T-helper 22 cell (primary cell): ENCODE results near the gene HEY2.
A peak's percentile ranks its signal among the peaks of the same experiment; 100 is the strongest.
"Not testable (repeated sequence)": the region's sequence is repeated elsewhere in the genome, so short reads cannot be mapped to it uniquely, and the experiment has no call there.

Experiments
- DNase-seq: peaks from one replicate; pipeline ENCODE4 v3.0.0-alpha.2; 2020; ENCODE audit warnings: low read depth

HEY2 gene

GRCh38 chr6:125749173-125749864 lies at the start of gene HEY2:
TSS of gene HEY2 (plus strand) at chr6:125749632. CDS start at chr6:125749777, 145 bp downstream.
- DNase-seq, result peak; percentile 69

DNA sequence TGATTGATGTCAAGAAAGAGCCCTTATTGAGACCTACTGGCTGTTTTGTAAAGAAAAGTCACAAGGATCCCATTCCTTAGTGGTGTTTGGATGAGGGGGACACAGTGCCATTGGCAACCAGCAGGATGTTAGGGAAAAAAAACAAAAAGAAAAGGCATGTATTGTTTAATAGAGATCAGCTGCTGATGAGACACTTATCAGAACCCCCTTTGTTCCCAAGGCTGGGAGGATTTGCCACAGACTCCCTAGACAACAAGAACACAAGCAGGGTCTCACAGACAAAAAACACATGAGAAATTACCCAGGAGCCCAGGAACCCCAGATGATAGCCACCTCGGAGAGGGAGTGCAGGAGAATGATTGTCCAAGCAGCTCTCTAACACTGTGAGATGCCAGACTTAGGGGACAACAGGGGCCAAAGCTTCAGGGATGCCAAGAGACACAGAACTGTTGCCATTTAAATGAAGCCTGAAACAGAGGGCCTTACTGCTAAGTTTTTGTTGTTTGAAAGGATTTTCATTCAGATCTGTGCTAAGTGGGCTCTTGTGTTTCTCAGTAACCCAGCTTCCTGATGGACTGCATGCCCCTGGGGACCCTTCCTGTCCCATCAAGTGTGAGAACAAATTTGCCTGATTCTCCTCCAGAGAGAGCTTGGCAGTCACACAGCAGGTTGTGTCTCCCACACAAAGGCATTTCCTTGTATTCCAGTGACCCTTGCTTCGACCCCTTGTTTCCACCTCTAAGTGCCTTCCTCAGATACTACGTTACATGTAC lies 48.7 kb upstream of the HEY2 start:
- no peak for DNase-seq

GRCh38 chr6:125701354-125701668 lies 48.1 kb upstream of the HEY2 start:
- no peak for DNase-seq

DNA sequence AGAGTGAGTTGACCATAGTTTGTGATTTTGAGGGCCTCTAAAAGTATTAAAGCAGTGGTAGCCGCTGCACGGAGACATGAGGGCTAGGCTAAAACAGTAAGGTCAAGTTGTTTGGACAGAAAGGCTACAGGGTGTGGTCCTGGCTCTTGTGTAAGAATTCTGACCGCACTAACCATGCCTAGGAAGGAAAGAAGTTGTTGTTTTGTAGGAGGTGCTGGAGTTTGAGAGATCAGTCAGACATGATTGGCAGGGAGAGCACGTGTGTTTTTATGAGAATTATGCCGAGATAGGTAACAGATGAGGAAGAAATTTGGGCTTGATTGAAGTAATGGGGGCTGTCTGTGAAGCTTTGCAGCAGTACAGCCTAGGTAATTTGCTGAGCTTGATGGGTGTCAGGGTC lies 45.5 kb upstream of the HEY2 start:
- DNase-seq, result not testable (repeated sequence)

GRCh38 chr6:125707615-125708243 lies 41.7 kb upstream of the HEY2 start:
- DNase-seq, result no peak

GRCh38 chr6:125711013-125711675 lies 38.3 kb upstream of the HEY2 start:
- DNase-seq, result no peak

- no peak for DNase-seq
Measured at GRCh38 chr6:125714441-125715090, 34.9 kb upstream of the HEY2 start.

DNA sequence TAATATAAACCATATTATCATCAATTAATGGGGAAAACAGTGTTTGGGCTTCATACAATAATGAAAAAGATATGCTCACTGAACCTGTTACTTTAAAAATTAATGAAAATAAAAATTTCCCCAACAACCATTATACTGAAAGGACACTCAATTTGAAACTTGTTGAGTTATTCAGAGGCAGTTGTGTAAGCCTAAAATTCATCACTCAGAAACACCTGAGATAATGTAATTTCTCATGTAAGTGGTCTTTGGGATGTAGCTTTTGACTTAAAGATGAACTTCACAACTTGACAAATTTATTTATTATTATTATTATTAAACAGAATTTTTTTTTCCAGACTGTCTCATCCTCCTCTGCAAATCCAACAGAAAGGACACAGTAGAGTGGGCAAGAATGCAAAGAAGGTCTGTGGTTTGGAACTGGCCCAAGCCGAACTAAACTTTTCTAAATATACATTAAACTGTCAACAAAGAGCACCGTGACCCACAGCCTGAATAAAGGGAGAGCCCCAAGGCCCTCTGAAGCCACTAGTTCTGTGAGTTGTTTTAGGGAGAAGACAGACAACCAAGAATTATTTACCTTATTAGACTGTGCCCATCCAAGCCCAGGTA lies 32.2 kb upstream of the HEY2 start:
- no peak for DNase-seq

DNA sequence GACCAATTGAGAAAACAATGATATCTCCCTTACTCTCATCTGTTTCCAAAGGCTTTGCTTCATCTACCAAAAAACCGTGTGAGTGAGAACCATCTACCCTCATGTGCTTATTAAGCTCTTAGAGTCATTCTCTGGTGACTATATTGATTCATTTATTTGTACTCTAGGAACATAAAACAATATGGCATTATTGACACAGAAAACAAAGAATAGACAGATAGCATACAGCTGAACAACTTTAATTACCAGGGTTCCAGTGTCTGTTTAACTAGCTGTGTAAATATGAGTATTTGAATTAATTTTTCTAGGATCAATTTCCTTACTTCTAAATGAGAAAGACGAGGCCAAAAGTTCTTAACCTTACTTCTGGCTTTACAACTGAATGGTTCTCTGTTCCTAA lies 31.3 kb upstream of the HEY2 start:
- DNase-seq, result no peak

DNA sequence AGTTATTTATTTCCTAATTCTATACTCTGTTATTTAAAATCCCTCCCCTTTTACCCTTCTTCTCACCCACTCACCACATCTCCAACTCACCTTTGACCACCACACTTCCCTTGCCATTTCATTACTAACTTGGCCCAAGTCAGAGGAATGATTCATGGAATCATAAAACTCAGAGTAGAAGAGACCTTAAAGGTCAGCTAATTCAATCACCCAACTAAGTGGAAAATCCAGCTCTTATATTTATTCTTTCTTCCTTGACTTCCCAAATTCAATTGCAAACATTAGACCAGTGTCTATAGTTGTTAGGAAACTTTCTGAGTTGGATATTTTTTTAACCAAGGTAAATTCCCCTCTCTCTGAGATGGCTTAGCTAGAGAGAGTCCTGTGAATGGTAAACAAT lies 26.5 kb upstream of the HEY2 start:
- no peak for DNase-seq

DNA sequence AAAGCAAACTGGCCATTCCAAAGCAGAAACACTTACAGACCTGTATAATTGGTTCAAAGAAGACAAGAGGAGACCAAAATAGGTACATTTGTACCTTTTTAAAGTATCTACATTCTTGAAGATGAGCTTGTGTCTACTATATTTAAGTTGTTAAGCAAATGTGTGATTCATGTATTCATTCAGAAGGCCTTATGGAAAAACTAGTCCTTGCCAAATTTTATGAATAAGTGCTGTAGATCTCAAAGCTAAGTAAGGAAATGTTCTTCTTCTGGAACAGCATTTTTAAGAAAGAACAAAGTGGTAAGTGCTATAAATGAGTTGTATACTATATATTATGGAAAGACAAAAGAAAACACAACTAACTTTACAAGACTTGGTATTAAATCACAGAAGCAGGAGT lies 22.2 kb upstream of the HEY2 start:
- no peak for DNase-seq

- no peak for DNase-seq
Measured at GRCh38 chr6:125728739-125729138, 20.7 kb upstream of the HEY2 start.

- DNase-seq, result no peak
Measured at GRCh38 chr6:125729983-125730382, 19.4 kb upstream of the HEY2 start.

DNA sequence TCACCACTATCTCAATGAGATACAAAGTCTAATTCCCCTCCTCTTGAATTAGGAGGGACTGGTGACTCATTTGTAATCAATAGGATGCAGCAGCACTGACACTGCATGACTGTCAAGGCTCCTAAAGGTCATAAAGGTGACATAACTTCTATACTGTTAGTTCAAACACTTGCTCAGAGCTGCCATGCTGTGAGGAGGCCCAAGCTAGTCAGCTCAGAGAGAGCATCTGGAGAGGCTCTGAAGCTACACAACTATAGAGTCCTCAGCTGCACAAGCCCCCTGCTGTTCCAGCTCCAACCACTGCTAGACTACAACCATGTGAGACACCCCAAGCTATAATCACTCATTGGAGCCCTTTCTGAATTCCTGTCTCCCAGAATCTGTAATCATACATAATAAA lies 17.0 kb upstream of the HEY2 start:
- no peak for DNase-seq

GRCh38 chr6:125733516-125734300 lies 15.7 kb upstream of the HEY2 start:
- no peak for DNase-seq

DNA sequence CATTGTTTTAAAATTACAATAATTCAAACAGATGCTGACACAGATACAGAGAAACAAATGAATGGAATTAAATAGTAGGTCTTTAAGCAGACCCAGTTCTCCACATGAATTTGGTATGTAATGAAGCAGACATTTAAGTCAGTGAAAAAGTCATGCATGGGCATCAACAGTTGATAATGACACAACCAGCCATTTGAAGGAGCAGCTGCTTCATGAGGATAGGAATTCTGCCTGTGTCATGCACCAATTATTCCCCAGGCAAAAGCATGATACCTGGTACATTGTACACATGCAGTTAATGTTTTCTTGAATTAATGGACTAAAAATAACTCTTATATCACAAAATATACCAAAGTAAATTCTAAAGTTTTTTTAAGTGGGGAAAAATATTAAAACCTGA lies 11.2 kb upstream of the HEY2 start:
- DNase-seq, result no peak

- no peak for DNase-seq
Measured at GRCh38 chr6:125739364-125739763, 10.1 kb upstream of the HEY2 start.

- DNase-seq, result no peak
Measured at GRCh38 chr6:125741336-125741735, 8.1 kb upstream of the HEY2 start.

- DNase-seq, result no peak
Measured at GRCh38 chr6:125742024-125742423, 7.4 kb upstream of the HEY2 start.

DNA sequence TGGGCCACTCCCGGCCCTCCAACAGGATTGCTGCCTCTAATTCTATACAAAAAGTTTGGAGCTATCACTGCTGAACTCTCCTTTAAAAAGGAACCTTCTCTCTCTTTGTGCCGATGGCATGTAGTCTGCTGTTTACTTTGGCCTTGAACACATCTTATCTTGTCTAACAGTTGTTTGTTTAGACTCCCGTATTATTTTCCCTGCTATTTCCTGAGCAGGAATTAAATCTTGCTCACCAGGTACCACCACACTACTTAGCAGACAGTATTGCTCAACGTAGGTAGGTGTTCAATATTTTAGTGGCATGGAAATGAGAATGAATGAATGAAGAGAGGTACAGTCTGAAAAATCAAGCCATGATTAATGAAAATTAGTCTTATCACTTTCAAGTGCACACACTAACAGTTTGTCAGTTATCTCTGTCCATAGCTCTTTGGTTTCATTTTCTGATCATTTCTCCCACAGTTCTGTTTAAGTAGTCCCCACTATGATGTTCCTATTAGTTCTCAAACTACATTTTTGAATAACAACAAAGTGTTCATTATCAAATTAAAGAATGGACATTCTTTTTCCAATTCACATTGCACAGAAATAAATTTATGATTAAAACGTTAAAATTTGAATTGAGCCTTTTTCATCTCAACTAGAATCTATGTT lies 6.8 kb upstream of the HEY2 start:
- DNase-seq, result no peak

- DNase-seq, result no peak
Measured at GRCh38 chr6:125743604-125744003, 5.8 kb upstream of the HEY2 start.
